Astrocyte of the spinal cord (primary cell): Measurements from ENCODE around the gene GPR183.

ENCODE experiments used
- DNase-seq: peaks from one replicate; pipeline ENCODE4 v3.0.0; 2011; ENCODE audit warnings: low read depth, low spot score
- H3K4me3 ChIP-seq: 2 replicates; pipeline ENCODE4 v1.5.1; 2011; ENCODE audit warnings: low read depth, mild to moderate bottlenecking, low read length, moderate library complexity
- CTCF ChIP-seq: IDR thresholded peaks from 2 replicates; pipeline ENCODE4 v1.5.1; 2012; ENCODE audit warnings: low read depth, mild to moderate bottlenecking, low read length, inconsistent platforms
- in situ Hi-C: cut with HindIII; loops from 2 replicates; pipeline ENCODE4 v1.10.0; 2017; ENCODE audit warnings: low sequenced_read_pairs

The GPR183 gene

GRCh38 chr13:99299256-99299919 lies 7.8 kb downstream of the GPR183 start:
- DNase-seq: no peak
- TF ChIP-seq CTCF: no peak
- in situ Hi-C loops: no loop called here
- no peak overlapping the region for H3K4me3 ChIP-seq

GRCh38 chr13:99298056-99298455 lies 9.1 kb downstream of the GPR183 start:
- H3K4me3 ChIP-seq: no peak overlapping the region
- in situ Hi-C loops: no loop called here
- TF ChIP-seq CTCF: no peak
- DNase-seq: no peak

GRCh38 chr13:99297331-99297730 lies 9.9 kb downstream of the GPR183 start:
- DNase-seq: no peak
- in situ Hi-C loops: no loop called here
- no peak for TF ChIP-seq CTCF
- H3K4me3 ChIP-seq: no peak overlapping the region

- H3K4me3 ChIP-seq: no peak overlapping the region
- no peak for DNase-seq
- in situ Hi-C loops: no loop called here
- TF ChIP-seq CTCF: no peak
Observed at GRCh38 chr13:99296398-99296797, 10.8 kb downstream of the GPR183 start.

GRCh38 chr13:99295488-99296252 lies 11.5 kb downstream of the GPR183 start:
- TF ChIP-seq CTCF: no peak
- in situ Hi-C loops: no loop called here
- no peak for DNase-seq
- no peak overlapping the region for H3K4me3 ChIP-seq

- DNase-seq: no peak
- in situ Hi-C loops: no loop called here
- H3K4me3 ChIP-seq: no peak overlapping the region
- no peak for TF ChIP-seq CTCF
Observed at GRCh38 chr13:99294958-99295357, 12.2 kb downstream of the GPR183 start.
